Gastroesophageal sphincter (tissue), 4 donors: ENCODE results near the gene CDH15. TPM values are rescaled to one million over a fixed set of nuclear protein-coding genes. Genes with fewer than 3 reads are reported as not detected.

Experiments used
- ATAC-seq: fragments of 150-250 bp; one replicate; pipeline ENCODE4 v1.9.1; 2016; ENCODE audit warnings: mild to moderate bottlenecking, moderate library complexity
- H3K27ac ChIP-seq, 4 donors: fragments of 200-600 bp; sonication (generic) in 3 of 4; 1 replicate in 3 of 4; 2 replicates in 1 of 4; pipeline ENCODE4 v1.5.1; 2016 to 2019
- H3K27me3 ChIP-seq: fragments of 200-600 bp; sonication (generic); one replicate; pipeline ENCODE4 v1.5.1; 2019
- H3K36me3 ChIP-seq, 2 donors: fragments of 200-600 bp; sonication (generic); one replicate each; pipeline ENCODE4 v1.5.1; 2019; ENCODE audit warnings: control low read depth in 1 of 2
- H3K4me1 ChIP-seq, 3 donors: fragments of 200-600 bp; sonication (generic); 1 replicate in 2 of 3; 2 replicates in 1 of 3; pipeline ENCODE4 v1.5.1; 2016 to 2019; ENCODE audit warnings: control low read depth in 2 of 3
- H3K4me3 ChIP-seq, 2 donors: fragments of 200-600 bp; sonication (generic); one replicate each; pipeline ENCODE4 v1.5.1; 2019; ENCODE audit warnings: mild to moderate bottlenecking in 1 of 2, moderate library complexity in 1 of 2
- H3K9me3 ChIP-seq, 3 donors: fragments of 200-600 bp; sonication (generic); one replicate each; pipeline ENCODE4 v1.5.1; 2017 to 2019; ENCODE audit warnings: control low read depth in 2 of 3
- CTCF ChIP-seq, 4 experiments: fragments of 200-600 bp in 2 of 4; fragments of 450-650 bp in 2 of 4; sonication (generic) in 1 of 4; IDR thresholded peaks; one replicate each; pipeline ENCODE4 v1.5.1; 2017 to 2019; ENCODE audit warnings: antibody characterized with exemption in 4 of 4, mild to moderate bottlenecking in 2 of 4, moderate library complexity in 2 of 4
- EP300 ChIP-seq: sonication (generic); formaldehyde crosslinking; IDR thresholded peaks from one replicate; pipeline ENCODE4 v1.6.1; 2017; ENCODE audit warnings: antibody characterized with exemption, mild to moderate bottlenecking
- POLR2A ChIP-seq, 2 donors: fragments of 450-650 bp; IDR thresholded peaks; one replicate each; pipeline ENCODE4 v1.6.1; 2017; ENCODE audit warnings: antibody characterized with exemption in 2 of 2, mild to moderate bottlenecking in 2 of 2, moderate library complexity in 1 of 2
- POLR2AphosphoS5 ChIP-seq: sonication (generic); formaldehyde crosslinking; IDR thresholded peaks from one replicate; pipeline ENCODE4 v1.6.1; 2017; ENCODE audit warnings: antibody characterized with exemption
- WGBS, 2 donors: methylation state at CpG; one replicate each; pipeline ENCODE4 v1.1.5; 2018; ENCODE audit warnings: low coverage in 1 of 2; 5-methylcytosine and 5-hydroxymethylcytosine counted together
- total RNA-seq, 4 donors: library from RNA; depleted of rRNA; stranded (reverse); fragments of >200 nt; gene quantifications; one replicate each; pipeline ENCODE4 v1.1.0, GENCODE V29; 2016

The CDH15 gene
- total RNA-seq, 4 donors from 2014 or later = 0.15 to 1.1 (median 0.27) TPM; not detected in 1

- Histone ChIP-seq H3K27me3 (peaks cover 15% of the 10 kb centered on the region), H3K9me3 (no peaks in the 10 kb centered on the region), H3K4me3 (no peak overlapping the region), H3K36me3 (no peaks in the 10 kb centered on the region), H3K4me1 (peaks cover 0 to 19% (median 6%) of the 10 kb centered on the region in 3 donors), H3K27ac (no peak overlapping the region)
- TF ChIP-seq EP300 = no peak
- no peak for TF ChIP-seq POLR2AphosphoS5
- TF ChIP-seq CTCF (IDR thresholded peaks at IDR 0.05) = no peak
- no peak for TF ChIP-seq POLR2A (IDR thresholded peaks at IDR 0.05)
- no peak for ATAC-seq
- WGBS, 2 donors = 38% methylated on average over 10 of the region's 14 CpGs; no CpG with 5 or more reads in 1 of the 2 donors
These were observed 17.9 kb downstream of the CDH15 start for GRCh38 chr16:89189358-89190025.

DNA sequence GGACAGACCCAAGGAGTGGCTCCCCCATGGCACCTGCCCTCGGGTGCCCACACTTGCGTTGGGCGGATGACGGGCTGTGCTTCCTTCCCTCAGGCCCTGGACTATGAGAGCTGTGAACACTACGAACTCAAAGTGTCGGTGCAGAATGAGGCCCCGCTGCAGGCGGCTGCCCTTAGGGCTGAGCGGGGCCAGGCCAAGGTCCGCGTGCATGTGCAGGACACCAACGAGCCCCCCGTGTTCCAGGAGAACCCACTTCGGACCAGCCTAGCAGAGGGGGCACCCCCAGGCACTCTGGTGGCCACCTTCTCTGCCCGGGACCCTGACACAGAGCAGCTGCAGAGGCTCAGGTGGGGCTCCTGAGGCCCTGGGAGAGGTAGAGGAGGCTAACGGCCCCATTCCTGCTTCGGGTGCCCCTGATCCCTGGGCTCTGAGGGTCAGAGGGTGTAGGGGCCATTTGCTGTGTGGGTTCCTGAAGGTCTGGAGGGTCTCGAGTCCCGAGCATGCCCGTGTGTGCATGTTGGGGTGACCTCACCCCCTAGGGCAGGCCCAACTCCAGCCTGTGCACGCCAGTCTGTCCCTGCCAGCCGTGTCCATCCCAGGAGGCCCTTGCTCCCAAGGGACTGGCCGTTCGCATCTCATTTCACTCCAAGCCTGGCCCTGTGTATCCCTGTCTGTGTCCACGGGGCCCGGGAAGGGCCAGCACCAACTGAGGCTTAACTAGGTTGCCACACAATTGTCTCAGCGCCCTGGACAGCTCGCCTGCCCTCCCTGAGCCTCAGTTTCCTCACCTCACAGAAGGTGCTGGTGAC lies 18.8 kb downstream of the CDH15 start:
- peaks cover 0 to 19% (median 6%) of the 10 kb centered on the region in 3 donors for H3K4me1 ChIP-seq
- no peaks in the 10 kb centered on the region for H3K9me3 ChIP-seq
- no peak overlapping the region for H3K27ac ChIP-seq
- TF ChIP-seq EP300 (no peak), POLR2AphosphoS5 (no peak), CTCF (IDR thresholded peaks at IDR 0.05) (no peak), POLR2A (IDR thresholded peaks at IDR 0.05) (no peak)
- peaks cover 15% of the 10 kb centered on the region for H3K27me3 ChIP-seq
- H3K36me3 ChIP-seq = no peaks in the 10 kb centered on the region
- no peak for ATAC-seq
- 59 to 80% methylated on average over 1 to 6 of the region's 28 CpGs for WGBS, 2 donors
- no peak overlapping the region for H3K4me3 ChIP-seq

- H3K27me3 ChIP-seq = peaks cover 15% of the 10 kb centered on the region
- H3K27ac ChIP-seq = no peak overlapping the region
- ATAC-seq = no peak
- TF ChIP-seq EP300 (no peak), POLR2AphosphoS5 (no peak), CTCF (IDR thresholded peaks at IDR 0.05) (no peak), POLR2A (IDR thresholded peaks at IDR 0.05) (no peak)
- no peaks in the 10 kb centered on the region for H3K36me3 ChIP-seq
- peak overlapping the region in 1 of 2 donors; percentile 56 for H3K4me3 ChIP-seq
- H3K4me1 ChIP-seq = peaks cover 0 to 19% (median 6%) of the 10 kb centered on the region in 3 donors
- no CpG with 5 or more reads among the region's 44 CpGs for WGBS, 2 donors
- H3K9me3 ChIP-seq = no peaks in the 10 kb centered on the region
These were observed 19.7 kb downstream of the CDH15 start for GRCh38 chr16:89191033-89191900.

DNA sequence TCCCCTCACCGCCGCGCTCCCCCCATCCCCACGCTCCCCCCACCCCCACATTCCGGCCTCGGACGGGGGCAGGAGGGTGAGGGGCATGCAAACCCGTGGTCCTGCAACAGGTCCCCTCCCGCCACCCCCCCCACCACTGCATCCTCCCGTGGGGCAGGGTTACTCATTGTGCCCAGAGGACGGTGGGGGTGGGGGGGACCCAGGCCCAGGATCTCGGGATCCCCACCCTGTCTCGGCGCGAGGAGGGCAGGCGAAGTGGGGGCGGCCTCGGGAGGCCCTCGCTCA lies 20.3 kb downstream of the CDH15 start:
- Histone ChIP-seq H3K27me3 (peaks cover 16% of the 10 kb centered on the region), H3K9me3 (no peaks in the 10 kb centered on the region), H3K36me3 (no peaks in the 10 kb centered on the region), H3K27ac (peak overlapping the region in 2 of 4 donors; percentile 7 to 45), H3K4me1 (peaks cover 0 to 19% (median 6%) of the 10 kb centered on the region in 3 donors), H3K4me3 (peak overlapping the region; percentile 25 to 56)
- WGBS, 2 donors = no CpG with 5 or more reads among the region's 19 CpGs
- TF ChIP-seq POLR2A (IDR thresholded peaks at IDR 0.05) (no peak), EP300 (no peak), CTCF (IDR thresholded peaks at IDR 0.05) (no peak), POLR2AphosphoS5 (no peak)
- no peak for ATAC-seq
